GM19467 (cell line): ENCODE results near the gene LTB4R2.

ENCODE experiments used
- ATAC-seq: cut with Tn5 transposase; IDR thresholded peaks from one replicate; pipeline ENCODE4 v1.9.1; 2021; ENCODE audit warnings: mild to moderate bottlenecking, moderate library complexity; ENCODE audit not compliant: unreplicated experiment

Gene LTB4R2

DNA sequence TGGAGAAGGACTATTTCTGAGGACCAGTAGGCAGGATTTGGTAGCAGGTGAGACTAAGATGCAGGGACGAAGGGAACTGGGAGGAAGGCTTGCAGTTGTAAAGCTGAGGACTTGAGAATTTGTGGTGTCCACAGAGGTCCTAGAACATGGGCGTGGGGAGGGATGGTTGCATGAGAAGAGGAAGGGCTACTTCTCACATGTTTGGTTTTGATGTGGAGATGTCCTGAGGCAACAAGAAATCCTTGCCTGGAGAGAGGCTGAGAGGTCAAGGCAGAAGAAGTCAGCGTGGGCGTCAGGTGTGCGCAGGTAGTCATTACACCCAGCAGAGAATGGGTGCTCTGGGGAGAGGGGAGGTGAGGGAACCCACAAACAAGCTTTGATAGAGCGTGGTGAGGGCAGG is 32.9 kb upstream of the LTB4R2 start:
- ATAC-seq, result no peak

DNA sequence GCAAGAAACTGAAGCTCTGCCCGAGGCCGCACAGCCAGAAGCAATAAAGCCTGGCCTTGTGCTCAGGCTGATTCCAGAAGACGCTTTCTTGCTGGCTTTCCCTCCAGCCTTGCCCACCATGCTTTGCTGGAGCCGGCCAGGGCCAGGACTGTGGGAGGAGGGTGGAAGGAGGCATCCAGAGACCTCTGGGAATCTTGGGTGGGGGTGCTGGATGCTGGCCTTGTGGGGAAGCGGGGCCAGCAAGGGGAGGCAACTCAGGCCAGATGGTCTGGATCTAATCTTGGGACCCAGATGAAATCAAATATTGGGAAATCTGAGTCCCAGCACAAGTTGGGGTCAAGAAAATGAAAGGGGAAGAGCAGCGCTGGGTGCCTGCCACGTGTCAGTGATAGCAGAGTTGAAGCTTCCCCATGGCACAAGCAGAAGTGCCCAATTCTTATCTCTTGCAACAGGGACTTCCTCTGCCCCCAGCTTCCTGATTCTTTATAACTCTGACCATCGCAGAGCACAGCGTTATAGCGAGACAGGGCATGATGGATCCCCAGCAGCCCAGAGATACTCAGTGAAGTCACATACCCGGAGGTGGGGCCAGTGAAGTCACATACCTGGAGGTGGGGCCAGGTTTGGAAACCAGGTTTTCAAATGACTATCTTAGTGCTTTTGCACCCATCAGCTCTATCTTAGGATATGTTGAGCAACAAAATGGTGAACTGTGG is 32.2 kb upstream of the LTB4R2 start:
- no peak for ATAC-seq

GRCh38 chr14:24278424-24278823 is 31.5 kb upstream of the LTB4R2 start:
- ATAC-seq, result no peak

DNA sequence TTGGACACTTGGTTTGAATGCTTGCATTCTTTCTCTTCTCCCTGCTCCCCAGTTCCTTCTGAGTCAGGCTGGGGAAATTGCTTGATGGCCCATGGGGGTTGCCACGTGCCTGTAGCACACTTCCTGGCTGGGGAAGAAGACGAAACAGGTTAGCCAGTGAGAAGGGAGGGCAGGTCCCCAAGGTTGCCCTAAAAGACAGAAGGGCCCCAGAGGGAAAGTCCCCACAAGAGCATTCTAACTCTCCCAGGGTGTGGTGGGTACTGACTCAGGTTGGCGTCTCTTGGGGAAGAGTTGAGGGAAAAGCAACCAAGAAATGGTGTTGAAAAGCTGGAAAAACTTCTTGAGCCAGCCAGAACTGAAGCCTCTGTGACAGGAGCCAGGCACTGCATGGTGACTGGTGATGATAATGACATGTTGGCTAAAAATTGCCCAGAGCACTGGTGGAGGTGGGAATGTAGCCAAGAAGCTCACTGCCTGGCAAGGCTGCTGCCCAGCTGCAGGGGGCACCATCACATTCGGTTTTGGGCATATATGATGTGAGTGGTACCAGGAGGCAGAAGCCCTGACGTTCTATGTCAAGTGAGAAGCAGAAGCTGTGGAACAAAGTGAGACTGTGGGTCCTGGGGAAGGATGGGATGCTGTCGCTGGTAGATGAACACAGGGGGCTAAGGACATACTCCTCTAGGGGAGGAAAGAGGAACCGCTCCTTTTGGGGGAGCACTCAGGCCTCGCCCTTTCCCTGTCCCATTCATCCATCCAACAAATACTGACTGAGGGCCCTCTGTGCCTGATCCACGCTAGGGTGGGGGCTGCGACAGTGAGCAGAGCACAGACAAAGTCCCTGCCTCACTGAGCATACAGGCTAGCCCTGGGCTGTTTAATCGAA is 30.4 kb upstream of the LTB4R2 start:
- no peak for ATAC-seq

DNA sequence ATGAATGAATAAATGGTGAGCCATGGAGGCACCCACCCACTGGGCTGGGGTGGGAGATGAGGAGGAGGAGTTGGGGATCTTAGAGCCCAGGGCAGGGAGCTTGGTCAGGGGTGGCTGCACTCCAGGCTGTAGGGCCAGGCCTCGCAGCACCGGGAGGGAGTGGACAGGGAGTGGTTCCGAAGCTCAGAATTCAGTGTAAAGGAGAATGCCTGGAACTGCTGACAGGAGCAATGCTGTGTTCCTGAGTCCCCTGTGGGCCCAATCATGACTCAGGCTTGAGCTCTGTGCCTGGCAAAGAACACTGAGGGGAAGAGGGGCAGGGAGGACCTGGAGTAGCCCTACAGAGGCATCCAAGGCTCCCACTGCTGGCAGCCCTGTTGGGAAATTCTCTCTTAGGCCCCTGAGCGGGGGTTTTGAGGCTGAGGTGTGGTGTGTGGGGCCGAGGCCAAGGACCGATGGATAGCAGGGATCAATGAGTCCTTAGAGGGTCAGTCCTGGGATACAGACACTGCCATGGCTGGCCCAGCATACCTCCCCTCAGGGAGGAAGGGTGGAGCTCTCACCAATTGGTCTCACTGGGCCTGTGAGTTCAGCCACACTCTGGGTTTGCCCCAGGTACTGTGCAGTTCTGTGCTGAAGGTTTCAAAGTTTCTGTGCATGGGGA is 29.0 kb upstream of the LTB4R2 start:
- ATAC-seq, result no peak

- no peak for ATAC-seq
Measured at GRCh38 chr14:24281636-24282035, 28.3 kb upstream of the LTB4R2 start.

DNA sequence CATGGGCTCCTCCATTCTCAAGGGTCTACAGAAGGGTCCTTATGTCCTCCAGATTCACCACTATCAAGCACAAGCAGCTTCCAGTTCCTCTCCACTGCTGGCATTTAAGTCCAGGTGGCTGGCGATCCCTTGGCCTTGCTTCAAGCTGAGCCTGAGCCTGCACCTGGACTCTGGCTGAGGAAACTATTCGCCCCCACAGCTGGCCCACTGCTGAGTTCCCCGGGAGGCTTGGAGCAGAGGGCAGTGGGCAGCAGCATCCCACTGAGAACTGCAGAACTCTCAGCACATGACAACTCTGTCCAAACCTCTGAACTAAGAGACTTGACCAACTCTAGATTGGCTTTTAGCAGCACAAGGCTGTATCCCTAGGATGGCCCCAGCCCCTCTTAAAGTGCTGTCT is 27.2 kb upstream of the LTB4R2 start:
- no peak for ATAC-seq

DNA sequence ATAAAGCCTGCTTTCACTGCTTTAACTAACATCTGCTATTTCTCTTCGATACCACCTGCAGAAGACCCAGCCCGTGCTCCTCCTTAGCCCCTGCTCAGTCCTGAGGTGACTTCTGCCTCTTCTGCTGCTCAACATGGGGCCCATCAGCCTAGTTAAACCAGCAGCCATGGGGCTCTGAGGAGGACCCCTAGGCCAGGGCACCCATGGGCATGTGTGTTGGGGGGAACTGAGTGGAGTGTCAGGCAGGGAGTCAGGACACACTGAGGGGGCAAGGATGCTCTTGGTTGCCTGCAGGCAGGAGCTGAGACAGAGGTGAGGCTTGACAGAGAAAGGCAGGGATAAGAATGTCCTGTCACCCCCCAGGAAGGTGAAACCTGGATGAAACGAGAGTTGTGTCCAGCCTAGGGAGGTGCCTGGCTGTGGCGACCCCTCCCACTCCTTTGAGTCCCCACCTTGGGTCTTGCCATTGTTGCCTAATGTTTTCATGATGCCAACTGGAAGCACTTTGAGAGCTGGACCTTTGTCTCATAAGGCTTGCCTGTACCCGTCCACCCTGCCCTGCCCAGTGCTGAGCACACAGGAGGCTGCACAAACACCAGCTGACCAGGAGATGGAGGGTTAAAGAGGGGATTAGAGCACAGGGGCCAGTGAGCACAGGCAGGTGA is 26.0 kb upstream of the LTB4R2 start:
- no peak for ATAC-seq

- no peak for ATAC-seq
Measured at GRCh38 chr14:24284501-24285035, 25.4 kb upstream of the LTB4R2 start.

DNA sequence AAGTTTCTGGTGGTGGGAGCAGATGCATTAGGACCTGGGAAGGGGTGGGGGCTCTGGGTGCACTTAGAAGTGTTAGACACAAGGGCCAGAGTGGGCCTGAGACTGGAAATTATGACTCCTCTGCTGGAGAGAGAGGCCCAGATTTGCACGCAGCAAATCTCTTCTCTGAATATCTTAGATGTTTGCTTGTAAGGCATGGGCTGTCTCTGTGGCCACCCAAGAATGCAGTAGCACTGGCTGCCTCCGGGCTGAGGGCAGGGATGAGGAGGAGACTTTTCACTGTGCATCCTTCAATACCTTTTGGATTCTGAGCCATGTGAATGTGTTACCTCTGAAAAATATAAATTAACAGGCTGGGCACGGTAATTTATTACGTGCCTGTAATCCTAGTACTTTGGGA is 24.6 kb upstream of the LTB4R2 start:
- ATAC-seq, result no peak

DNA sequence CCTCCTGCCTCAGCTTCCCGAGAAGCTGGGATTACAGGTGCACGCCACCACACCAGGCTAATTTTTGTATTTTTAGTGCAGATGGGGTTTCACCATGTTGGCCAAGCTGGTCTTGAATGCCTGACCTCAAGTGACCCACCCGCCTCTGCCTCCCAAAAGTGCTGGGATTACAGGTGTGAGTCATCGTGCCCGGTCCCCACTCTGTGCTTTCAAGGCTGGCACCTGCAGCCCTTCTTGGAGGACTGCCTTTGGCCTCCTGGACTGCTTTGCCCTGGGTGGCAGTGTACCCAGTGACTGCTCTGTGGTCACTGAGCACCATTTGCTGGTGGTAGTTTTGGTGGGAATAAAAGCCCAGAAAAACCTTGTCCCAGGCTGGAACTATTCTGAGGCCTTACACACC is 22.9 kb upstream of the LTB4R2 start:
- no peak for ATAC-seq

DNA sequence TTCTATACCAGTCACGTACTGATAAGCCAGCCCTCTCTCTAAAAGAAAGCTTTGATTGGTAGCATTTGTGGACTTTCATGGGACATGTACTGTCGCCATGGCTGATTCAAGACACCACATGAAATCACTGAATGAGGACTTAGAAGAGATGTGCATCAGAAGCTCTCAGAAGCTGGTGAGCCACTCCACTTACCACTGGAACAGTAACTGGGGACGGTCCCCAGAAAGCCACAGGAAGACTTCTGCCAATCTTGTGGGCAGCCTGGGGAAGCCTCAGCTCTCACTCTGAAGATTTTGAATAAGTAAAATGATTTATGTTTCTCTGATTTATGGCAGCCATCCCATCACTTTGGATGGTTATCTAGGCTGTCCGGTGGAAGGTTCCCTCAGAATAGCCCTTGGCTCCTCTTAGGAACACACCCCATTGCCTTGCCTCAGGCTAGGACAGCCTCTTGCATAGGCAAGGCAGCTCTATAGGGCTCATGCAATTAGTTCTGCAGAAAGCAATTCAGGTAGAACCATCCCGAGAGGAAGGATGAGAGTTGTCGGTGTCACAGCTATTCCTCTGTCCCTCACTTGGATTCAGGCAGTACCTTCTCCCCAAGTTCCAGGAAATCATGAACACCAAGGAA is 20.2 kb upstream of the LTB4R2 start:
- ATAC-seq, result peak; percentile 53

GRCh38 chr14:24290746-24291145 is 19.2 kb upstream of the LTB4R2 start:
- ATAC-seq, result no peak

GRCh38 chr14:24291446-24292117 is 18.4 kb upstream of the LTB4R2 start:
- no peak for ATAC-seq

GRCh38 chr14:24292118-24292807 is 17.7 kb upstream of the LTB4R2 start:
- ATAC-seq, result no peak

GRCh38 chr14:24293525-24293924 is 16.4 kb upstream of the LTB4R2 start:
- no peak for ATAC-seq

GRCh38 chr14:24296341-24297157 is 13.4 kb upstream of the LTB4R2 start:
- no peak for ATAC-seq

DNA sequence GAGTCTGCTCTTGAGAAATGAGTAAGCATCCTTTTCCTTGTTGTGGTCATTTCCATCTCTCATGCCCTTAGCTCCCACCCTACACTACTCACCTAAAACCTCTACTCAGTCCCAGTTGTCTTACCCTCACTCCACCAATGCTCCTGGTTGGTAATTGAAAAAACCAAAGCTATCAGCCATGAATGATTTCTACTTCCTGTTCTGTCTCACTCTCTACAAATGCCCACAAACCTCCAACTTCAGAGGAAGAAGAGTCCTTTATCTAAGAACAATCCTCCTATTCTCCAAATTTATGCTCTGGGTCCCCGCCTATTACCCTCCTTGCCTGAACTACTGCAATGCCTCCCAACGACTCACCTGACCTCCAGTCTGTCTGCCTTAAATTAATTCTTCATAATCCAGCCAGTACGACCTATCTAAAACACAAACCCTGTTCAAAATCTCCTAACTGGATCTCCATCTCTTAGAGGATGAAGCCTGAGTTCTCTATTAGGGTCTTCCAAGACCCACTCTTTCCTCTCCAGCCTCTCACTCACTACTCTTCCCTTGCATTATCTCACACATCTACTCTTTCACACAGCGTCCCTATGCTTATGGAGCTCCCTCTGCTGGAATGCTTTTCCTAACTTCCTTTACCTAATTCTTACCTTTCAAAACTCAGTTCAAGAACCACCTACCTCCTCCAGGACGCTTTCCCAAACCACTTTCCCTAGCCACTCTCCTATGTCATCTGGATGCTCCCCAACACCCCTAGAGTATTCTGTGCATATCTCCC is 12.6 kb upstream of the LTB4R2 start:
- no peak for ATAC-seq
